HepG2 (cell line): Measurements from ENCODE around the gene PCGF5. TPM values are rescaled to one million over a fixed set of nuclear protein-coding genes. Genes with fewer than 3 reads are reported as not detected.

Experiments used
- CC2D1A ChIP-seq: sonication (generic); formaldehyde crosslinking; IDR thresholded peaks from 2 replicates; pipeline ENCODE4 v1.8.1; 2023; ENCODE audit warnings: mild to moderate bottlenecking, missing genetic modification reagents
- KLF12 ChIP-seq: sonication (generic); formaldehyde crosslinking; IDR thresholded peaks from 2 replicates; pipeline ENCODE4 v1.4.0; 2020; ENCODE audit warnings: missing genetic modification reagents, borderline replicate concordance
- KLF15 ChIP-seq: sonication (generic); formaldehyde crosslinking; IDR thresholded peaks from 2 replicates; pipeline ENCODE4 v1.8.1; 2023; ENCODE audit warnings: borderline replicate concordance, mild to moderate bottlenecking, inconsistent platforms, missing genetic modification reagents, mixed read lengths
- NFKBIZ ChIP-seq: IDR thresholded peaks from 2 replicates; pipeline ENCODE4 v1.6.1; 2018; ENCODE audit warnings: missing genetic modification reagents, missing compliant biosample characterization
- NFRKB ChIP-seq: fragments of 450-650 bp; IDR thresholded peaks from 2 replicates; pipeline ENCODE4 v1.6.1; 2017
- REPIN1 ChIP-seq: sonication (generic); formaldehyde crosslinking; IDR thresholded peaks from 2 replicates; pipeline ENCODE4 v1.8.0; 2022; ENCODE audit warnings: missing genetic modification reagents, low read depth, mild to moderate bottlenecking, borderline replicate concordance
- YY1 ChIP-seq: IDR thresholded peaks from 2 replicates; pipeline ENCODE4 v1.6.1; 2011; ENCODE audit warnings: low read length, low read depth, moderate library complexity, mild to moderate bottlenecking; ENCODE audit not compliant: insufficient read depth, insufficient replicate concordance
- ZFP36L2 ChIP-seq: sonication (generic); formaldehyde crosslinking; IDR thresholded peaks from 2 replicates; pipeline ENCODE4 v1.4.0; 2020; ENCODE audit warnings: missing genetic modification reagents
- ZFP82 ChIP-seq: sonication (generic); formaldehyde crosslinking; IDR thresholded peaks from 2 replicates; pipeline ENCODE4 v1.5.1; 2020; ENCODE audit warnings: mild to moderate bottlenecking, missing genetic modification reagents, borderline replicate concordance
- ZNF101 ChIP-seq: sonication (generic); formaldehyde crosslinking; IDR thresholded peaks from 2 replicates; pipeline ENCODE4 v1.4.0; 2020; ENCODE audit warnings: mild to moderate bottlenecking, low read depth, missing genetic modification reagents, borderline replicate concordance
- ZNF232 ChIP-seq: sonication (generic); formaldehyde crosslinking; IDR thresholded peaks from 2 replicates; pipeline ENCODE4 v1.4.0; 2020; ENCODE audit warnings: missing genetic modification reagents, borderline replicate concordance
- ZNF713 ChIP-seq: sonication (generic); formaldehyde crosslinking; IDR thresholded peaks from 2 replicates; pipeline ENCODE4 v1.4.0; 2020; ENCODE audit warnings: mild to moderate bottlenecking, missing genetic modification reagents
- ZNF761 ChIP-seq: sonication (generic); formaldehyde crosslinking; conservative IDR thresholded peaks from 2 replicates; pipeline ENCODE4 v1.4.0; 2020; ENCODE audit warnings: mild to moderate bottlenecking, missing genetic modification reagents
- polyA plus RNA-seq, 8 experiments: library from polyadenylated mRNA; depleted of rRNA in 3 of 8; stranded (reverse) in 7 of 8; unstranded in 1 of 8; fragments of >200 nt; fragmentation: Illumina TruSeq in 4 of 8; extraction: Trizol in 4 of 8; gene quantifications; 2 replicates each; pipeline versions ENCODE4 v1.2.1 to v1.2.3, GENCODE V29; 2011 to 2016; ENCODE audit warnings: low read depth in 4 of 8, missing spikeins in 1 of 8, mixed read lengths in 1 of 8; ENCODE audit not compliant: insufficient read depth in 1 of 8
- total RNA-seq, 5 experiments: library from RNA; depleted of rRNA; stranded (reverse); fragments of >200 nt; fragmentation: Illumina TruSeq; extraction: Trizol; gene quantifications; 2 replicates each; pipeline ENCODE4 v1.2.3, GENCODE V29; 2016; ENCODE audit warnings: low read depth in 1 of 5
- TF ChIP-seq, protein P1 (sequence below), 2 experiments: fragments of 450-650 bp in 1 of 2; sonication (generic) in 1 of 2; formaldehyde crosslinking in 1 of 2; IDR thresholded peaks; 2 replicates each; pipeline versions ENCODE4 v1.6.1 to v1.8.0; 2016 to 2022; ENCODE audit warnings: antibody characterized with exemption in 1 of 2, mild to moderate bottlenecking in 1 of 2, missing genetic modification reagents in 1 of 2
- TF ChIP-seq, protein P2 (sequence below): IDR thresholded peaks from 2 replicates; pipeline ENCODE4 v1.6.1; 2018; ENCODE audit warnings: missing genetic modification reagents, mild to moderate bottlenecking, missing compliant biosample characterization
- TF ChIP-seq, protein P3 (sequence below): sonication (generic); formaldehyde crosslinking; IDR thresholded peaks from 2 replicates; pipeline ENCODE4 v1.9.0; 2021; ENCODE audit warnings: missing genetic modification reagents, borderline replicate concordance

PCGF5 gene
- total and polyA plus RNA-seq, 2 of the 13 experiments (the other 11 are each of a cell fraction or from before 2014, with no cell fraction given), result 61.3 to 138 TPM

DNA sequence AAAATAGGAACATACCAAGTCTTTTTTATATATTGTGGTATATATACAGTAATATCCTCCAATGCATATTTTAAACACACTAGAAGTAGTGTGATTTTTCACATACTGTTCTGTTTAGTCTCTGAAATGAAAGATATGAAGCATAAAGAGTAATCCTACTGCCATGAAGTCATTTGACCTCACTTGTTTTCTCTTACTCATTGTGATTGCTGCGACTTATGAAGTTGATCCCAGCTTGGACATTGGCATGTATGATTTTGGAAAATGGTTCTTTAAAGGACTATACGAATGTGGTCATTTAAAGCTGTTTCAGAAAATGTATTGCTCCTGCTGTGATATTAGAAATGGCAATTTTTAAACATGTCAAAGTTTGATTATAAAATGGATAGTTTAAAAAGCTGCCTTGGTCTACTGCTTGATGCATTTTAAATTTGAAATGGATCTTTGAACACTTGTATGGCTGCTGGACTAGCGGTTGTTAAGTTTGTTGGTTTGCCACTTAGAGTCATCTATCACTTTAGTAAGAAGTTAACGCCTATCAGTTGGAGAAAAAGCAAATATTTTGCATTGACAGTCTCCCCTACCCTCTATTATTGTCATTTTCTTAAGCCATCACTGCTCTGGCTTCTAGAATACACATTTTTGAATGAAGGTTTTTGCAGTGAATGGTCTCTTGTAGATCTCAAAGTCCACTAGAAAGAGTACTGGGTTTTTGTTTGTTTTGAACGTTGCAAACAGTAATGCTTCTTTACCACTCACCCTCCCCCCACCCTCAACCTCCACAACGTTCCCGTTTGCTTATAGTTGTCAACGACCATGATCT lies 881 bp upstream of the PCGF5 start (continued):
- TF ChIP-seq REPIN1 (no peak; the same call in 1 of the 2 replicates), CC2D1A (CRISPR knock-in tag) (no peak), YY1 (no peak), KLF12 (no peak), NFKBIZ (CRISPR knock-in tag) (no peak), ZNF761 (CRISPR knock-in tag) (no peak), ZNF713 (CRISPR knock-in tag) (no peak), ZFP82 (no peak), ZNF101 (CRISPR knock-in tag) (no peak), ZNF232 (CRISPR knock-in tag) (no peak; the same call in 1 of the 2 replicates), ZFP36L2 (no peak), NFRKB (no peak), KLF15 (no peak)
- TF ChIP-seq, protein P1, sequence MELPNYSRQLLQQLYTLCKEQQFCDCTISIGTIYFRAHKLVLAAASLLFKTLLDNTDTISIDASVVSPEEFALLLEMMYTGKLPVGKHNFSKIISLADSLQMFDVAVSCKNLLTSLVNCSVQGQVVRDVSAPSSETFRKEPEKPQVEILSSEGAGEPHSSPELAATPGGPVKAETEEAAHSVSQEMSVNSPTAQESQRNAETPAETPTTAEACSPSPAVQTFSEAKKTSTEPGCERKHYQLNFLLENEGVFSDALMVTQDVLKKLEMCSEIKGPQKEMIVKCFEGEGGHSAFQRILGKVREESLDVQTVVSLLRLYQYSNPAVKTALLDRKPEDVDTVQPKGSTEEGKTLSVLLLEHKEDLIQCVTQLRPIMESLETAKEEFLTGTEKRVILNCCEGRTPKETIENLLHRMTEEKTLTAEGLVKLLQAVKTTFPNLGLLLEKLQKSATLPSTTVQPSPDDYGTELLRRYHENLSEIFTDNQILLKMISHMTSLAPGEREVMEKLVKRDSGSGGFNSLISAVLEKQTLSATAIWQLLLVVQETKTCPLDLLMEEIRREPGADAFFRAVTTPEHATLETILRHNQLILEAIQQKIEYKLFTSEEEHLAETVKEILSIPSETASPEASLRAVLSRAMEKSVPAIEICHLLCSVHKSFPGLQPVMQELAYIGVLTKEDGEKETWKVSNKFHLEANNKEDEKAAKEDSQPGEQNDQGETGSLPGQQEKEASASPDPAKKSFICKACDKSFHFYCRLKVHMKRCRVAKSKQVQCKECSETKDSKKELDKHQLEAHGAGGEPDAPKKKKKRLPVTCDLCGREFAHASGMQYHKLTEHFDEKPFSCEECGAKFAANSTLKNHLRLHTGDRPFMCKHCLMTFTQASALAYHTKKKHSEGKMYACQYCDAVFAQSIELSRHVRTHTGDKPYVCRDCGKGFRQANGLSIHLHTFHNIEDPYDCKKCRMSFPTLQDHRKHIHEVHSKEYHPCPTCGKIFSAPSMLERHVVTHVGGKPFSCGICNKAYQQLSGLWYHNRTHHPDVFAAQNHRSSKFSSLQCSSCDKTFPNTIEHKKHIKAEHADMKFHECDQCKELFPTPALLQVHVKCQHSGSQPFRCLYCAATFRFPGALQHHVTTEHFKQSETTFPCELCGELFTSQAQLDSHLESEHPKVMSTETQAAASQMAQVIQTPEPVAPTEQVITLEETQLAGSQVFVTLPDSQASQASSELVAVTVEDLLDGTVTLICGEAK (IDR thresholded peaks at IDR 0.05), result no peak
- TF ChIP-seq, protein P1 (CRISPR knock-in tag; IDR thresholded peaks at IDR 0.05), result no peak
- TF ChIP-seq, protein P2, sequence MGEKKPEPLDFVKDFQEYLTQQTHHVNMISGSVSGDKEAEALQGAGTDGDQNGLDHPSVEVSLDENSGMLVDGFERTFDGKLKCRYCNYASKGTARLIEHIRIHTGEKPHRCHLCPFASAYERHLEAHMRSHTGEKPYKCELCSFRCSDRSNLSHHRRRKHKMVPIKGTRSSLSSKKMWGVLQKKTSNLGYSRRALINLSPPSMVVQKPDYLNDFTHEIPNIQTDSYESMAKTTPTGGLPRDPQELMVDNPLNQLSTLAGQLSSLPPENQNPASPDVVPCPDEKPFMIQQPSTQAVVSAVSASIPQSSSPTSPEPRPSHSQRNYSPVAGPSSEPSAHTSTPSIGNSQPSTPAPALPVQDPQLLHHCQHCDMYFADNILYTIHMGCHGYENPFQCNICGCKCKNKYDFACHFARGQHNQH, result no peak
- TF ChIP-seq, protein P3, sequence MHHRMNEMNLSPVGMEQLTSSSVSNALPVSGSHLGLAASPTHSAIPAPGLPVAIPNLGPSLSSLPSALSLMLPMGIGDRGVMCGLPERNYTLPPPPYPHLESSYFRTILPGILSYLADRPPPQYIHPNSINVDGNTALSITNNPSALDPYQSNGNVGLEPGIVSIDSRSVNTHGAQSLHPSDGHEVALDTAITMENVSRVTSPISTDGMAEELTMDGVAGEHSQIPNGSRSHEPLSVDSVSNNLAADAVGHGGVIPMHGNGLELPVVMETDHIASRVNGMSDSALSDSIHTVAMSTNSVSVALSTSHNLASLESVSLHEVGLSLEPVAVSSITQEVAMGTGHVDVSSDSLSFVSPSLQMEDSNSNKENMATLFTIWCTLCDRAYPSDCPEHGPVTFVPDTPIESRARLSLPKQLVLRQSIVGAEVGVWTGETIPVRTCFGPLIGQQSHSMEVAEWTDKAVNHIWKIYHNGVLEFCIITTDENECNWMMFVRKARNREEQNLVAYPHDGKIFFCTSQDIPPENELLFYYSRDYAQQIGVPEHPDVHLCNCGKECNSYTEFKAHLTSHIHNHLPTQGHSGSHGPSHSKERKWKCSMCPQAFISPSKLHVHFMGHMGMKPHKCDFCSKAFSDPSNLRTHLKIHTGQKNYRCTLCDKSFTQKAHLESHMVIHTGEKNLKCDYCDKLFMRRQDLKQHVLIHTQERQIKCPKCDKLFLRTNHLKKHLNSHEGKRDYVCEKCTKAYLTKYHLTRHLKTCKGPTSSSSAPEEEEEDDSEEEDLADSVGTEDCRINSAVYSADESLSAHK (CRISPR knock-in tag), result no peak
